ENCODE data around the gene CADPS2. TPM values are rescaled to one million over a fixed set of nuclear protein-coding genes. Genes with fewer than 3 reads are reported as not detected.

The CADPS2 gene
- total RNA-seq, 2 donors from 2014 or later, result 16.4 to 32.5 TPM

- H3K27ac ChIP-seq, result no peak overlapping the region
- no peaks in the 10 kb centered on the region for H3K27me3 ChIP-seq (replicated peaks; ENCODE audit: insufficient read depth)
- TF ChIP-seq CTCF (IDR thresholded peaks at IDR 0.05), result no peak
- H3K9me3 ChIP-seq, result no peaks in the 10 kb centered on the region
- ATAC-seq (ENCODE audit: insufficient number of reproducible peaks, low FRiP score, low read depth) (no peak), DNase-seq (ENCODE audit: low spot score) (no peak)
- H3K4me1 ChIP-seq (ENCODE audit: control insufficient read depth in 1 of 2, low read depth in 2 of 2), result no peaks in the 10 kb centered on the region
- H3K4me3 ChIP-seq, result no peak overlapping the region
- no peaks in the 10 kb centered on the region for H3K36me3 ChIP-seq
Observed at GRCh38 chr7:122578350-122578749, 307.9 kb downstream of the CADPS2 start.

- Histone ChIP-seq H3K27ac (no peak overlapping the region), H3K27me3 (replicated peaks; ENCODE audit: insufficient read depth) (no peaks in the 10 kb centered on the region), H3K4me1 (ENCODE audit: control insufficient read depth in 1 of 2, low read depth in 2 of 2) (no peaks in the 10 kb centered on the region), H3K9me3 (no peaks in the 10 kb centered on the region), H3K36me3 (no peaks in the 10 kb centered on the region), H3K4me3 (no peak overlapping the region)
- DNase-seq (ENCODE audit: low spot score) (no peak), ATAC-seq (ENCODE audit: insufficient number of reproducible peaks, low FRiP score, low read depth) (no peak)
- TF ChIP-seq CTCF (IDR thresholded peaks at IDR 0.05), result no peak
Observed at GRCh38 chr7:122577449-122578003, 308.7 kb downstream of the CADPS2 start.

GRCh38 chr7:122572706-122573105 is 313.6 kb downstream of the CADPS2 start:
- H3K27me3 ChIP-seq (replicated peaks; ENCODE audit: insufficient read depth), result no peaks in the 10 kb centered on the region
- no peaks in the 10 kb centered on the region for H3K36me3 ChIP-seq
- H3K4me1 ChIP-seq (ENCODE audit: control insufficient read depth in 1 of 2, low read depth in 2 of 2), result no peaks in the 10 kb centered on the region
- TF ChIP-seq CTCF (IDR thresholded peaks at IDR 0.05), result no peak
- H3K27ac ChIP-seq, result no peak overlapping the region
- no peak for ATAC-seq (ENCODE audit: insufficient number of reproducible peaks, low FRiP score, low read depth)
- no peaks in the 10 kb centered on the region for H3K9me3 ChIP-seq
- DNase-seq (ENCODE audit: low spot score), result no peak
- H3K4me3 ChIP-seq, result no peak overlapping the region

GRCh38 chr7:122561326-122561725 is 324.9 kb downstream of the CADPS2 start:
- Histone ChIP-seq H3K27me3 (replicated peaks; ENCODE audit: insufficient read depth) (no peaks in the 10 kb centered on the region), H3K4me3 (no peak overlapping the region), H3K4me1 (ENCODE audit: control insufficient read depth in 1 of 2, low read depth in 2 of 2) (no peaks in the 10 kb centered on the region), H3K27ac (no peak overlapping the region), H3K36me3 (no peaks in the 10 kb centered on the region), H3K9me3 (no peaks in the 10 kb centered on the region)
- ATAC-seq (ENCODE audit: insufficient number of reproducible peaks, low FRiP score, low read depth), result no peak
- no peak for DNase-seq (ENCODE audit: low spot score)
- TF ChIP-seq CTCF (IDR thresholded peaks at IDR 0.05), result no peak

GRCh38 chr7:122556873-122557542 is 329.3 kb downstream of the CADPS2 start:
- Histone ChIP-seq H3K27me3 (replicated peaks; ENCODE audit: insufficient read depth) (no peaks in the 10 kb centered on the region), H3K9me3 (no peaks in the 10 kb centered on the region), H3K4me1 (ENCODE audit: control insufficient read depth in 1 of 2, low read depth in 2 of 2) (no peaks in the 10 kb centered on the region), H3K36me3 (no peaks in the 10 kb centered on the region), H3K4me3 (no peak overlapping the region), H3K27ac (no peak overlapping the region)
- DNase-seq (ENCODE audit: low spot score), result no peak
- TF ChIP-seq CTCF (IDR thresholded peaks at IDR 0.05), result no peak
- ATAC-seq (ENCODE audit: insufficient number of reproducible peaks, low FRiP score, low read depth), result no peak
